ENCODE results near the gene SLC6A13.

Gene SLC6A13

DNA sequence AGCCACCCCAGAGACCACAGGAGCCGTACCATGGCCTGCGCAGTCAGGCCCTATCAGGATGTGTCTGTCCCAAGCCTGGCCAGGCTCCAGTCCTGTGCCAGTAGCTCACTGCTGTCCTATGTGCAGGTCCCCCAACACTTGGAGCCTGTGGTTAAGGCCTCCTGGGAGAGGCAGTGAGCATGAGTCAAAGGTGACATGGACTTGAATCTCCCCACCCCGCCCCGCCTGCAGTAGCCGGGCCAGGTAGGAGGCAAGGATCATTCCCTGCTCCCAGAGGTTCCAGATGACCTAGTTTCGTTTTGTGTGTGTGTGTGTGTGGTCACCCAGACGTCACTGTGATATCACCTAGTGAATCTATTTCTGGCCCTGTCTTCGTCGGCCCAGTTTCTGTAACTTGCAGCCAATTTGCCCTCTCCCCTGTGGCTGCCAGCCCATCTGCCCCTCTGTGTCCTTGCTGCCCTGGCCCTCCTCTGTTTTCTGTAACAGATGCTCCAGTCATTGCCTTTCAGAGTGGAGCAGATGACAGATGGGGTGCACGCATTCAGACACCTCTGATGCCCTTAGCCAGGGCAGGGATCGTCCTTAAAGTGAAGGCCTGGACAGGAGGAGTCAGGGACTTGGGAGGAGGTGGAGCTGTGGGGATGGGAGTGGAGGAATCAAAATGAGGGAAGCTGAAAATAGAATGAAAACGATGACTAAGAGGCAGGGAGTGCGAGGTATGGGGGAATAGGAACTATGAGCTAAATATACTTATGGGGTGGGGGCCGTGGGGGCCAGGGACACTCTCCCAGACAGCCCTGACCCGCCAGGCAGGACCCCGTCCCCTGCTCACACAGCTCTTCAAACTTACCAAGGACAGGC, 86.1 kb downstream of the SLC6A13 start:
- DNase-seq = no peak

DNA sequence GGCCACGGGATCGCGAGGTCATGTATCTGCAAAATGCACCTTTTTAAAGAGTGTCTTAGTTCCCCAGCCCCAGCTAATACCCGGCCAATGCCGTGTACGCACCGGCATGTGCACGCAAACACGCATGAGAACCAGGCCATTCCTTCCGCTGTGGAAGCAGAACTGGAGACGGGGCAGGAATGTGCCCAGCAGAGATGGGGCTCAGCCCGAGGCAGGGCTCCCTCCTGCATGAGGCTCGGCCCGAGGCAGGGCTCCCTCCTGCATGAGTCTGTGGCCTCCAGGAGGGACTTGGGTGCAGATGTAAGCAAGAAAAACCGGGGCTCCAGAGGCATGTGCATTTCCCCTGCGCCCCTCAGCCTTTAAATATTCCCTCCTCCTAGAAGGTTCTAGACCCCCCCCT, 86.9 kb downstream of the SLC6A13 start:
- DNase-seq = no peak

DNA sequence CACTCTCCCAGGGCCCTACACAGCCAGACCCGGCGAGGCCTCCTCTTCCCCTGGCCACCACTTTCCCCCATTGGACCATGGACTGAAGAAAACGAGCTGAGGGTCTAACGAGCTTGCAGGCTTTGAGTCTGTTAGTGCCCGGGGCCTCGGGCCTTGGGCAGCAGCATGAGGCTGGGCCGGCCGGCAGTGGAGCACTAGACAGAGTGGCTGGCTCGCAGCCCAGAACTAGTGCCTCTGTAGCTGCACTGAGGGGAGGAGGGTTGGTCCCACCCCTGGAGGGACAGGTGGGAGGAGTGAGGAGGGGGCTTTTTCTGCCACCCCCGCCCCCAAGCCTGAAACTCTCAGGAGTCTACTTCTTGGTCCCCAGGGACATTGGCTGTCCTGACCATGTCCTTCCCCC, 87.4 kb downstream of the SLC6A13 start:
- DNase-seq = no peak

DNA sequence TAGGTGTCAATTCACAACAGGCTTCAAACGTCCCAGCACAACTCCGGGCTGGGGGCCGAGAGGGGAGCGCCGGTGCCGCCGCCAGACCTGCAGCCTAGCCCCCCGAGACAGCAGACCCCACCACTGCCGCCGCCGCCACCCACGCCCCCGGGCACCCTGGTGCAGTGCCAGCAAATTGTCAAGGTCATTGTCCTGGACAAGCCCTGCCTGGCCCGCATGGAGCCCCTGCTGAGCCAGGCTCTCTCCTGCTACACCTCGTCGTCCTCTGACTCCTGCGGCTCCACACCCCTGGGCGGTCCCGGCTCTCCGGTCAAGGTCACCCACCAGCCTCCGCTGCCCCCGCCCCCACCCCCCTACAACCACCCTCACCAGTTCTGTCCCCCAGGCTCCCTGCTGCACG, 88.0 kb downstream of the SLC6A13 start:
- no peak for DNase-seq

DNA sequence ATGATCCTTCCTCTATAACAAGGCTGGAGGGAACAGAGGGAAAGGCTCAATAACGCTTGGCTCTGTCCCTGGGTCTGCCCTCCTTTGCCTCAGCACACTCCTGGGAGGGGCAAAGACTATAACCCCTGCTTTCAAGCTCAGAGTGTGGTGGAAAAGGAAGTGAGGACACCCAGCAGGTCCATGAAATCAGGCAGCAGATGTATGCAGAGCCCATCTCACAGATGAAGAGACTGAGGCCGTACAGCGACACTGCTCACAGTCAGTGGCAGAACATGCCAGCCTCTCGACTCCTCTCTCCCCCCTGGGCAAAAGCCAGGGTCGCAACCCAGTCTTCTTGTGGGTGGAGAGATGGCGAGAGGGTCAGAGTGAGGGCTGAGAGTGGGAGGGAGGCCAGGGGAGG, 88.5 kb downstream of the SLC6A13 start:
- no peak for DNase-seq

DNA sequence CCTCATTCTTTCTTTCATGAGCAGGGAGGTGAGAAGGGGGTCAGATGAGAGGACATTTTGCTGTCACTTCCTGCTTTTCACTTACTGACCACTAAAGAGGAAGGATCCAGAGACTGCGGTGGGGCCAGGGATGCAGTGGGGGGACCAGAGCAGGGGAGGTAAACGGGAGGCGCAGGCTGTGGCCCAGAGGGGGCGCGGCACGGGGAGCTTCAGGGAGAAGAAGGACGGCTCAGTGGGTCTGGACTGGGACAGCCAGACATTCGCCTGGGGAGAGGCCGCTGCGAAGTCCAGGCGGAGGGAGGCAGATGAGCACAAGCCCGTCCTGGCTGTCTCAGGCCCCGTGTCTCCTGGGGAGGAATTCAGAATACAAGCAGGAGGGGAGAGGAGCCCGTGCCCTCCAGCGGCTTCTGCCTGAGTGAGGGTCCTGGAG, 89.9 kb downstream of the SLC6A13 start:
- DNase-seq = no peak

DNA sequence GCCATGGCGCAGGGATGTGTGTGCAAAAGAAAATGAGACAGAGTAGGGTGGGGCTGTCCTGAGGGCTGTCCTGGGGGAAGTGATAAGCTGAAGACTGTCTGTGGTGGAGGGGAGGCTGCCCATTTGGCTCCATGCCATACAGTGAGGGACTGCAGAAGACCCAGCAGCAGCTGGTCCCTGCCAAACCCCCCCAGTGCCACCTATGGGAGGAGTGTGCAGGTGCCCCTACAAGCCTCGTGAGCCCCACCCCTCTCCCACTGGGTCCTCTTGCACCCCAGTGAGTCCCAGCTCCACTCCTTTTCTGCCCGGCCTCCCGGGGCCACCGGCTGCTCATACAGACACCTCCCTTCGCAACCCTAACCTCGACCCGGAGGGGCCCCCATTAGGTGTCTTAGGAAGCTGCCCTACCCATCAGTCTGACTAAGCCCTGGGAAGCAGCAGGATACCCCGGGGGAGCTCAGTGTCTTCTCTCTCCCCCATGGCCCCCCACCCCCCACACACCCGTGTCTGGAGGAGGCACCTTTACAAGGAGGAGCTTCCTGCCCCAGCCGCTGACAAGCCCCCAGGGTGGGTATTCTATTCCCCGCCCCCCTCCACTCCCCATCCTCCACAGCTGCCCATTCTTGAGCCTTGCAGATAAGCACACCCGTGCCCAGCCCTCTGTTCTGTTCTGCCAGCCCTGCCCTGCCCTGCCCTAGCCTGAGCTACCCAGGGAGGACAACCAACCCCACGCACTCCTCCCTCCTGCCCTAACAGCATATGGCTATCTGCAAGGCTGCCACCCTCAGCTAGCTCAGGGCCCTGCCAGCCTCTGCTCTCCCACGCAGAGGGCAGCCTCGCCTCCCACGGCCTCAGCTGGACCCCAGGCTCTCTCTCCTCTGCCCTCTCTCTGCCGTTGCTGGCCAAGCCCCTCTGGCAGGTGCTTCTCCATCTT, 90.6 kb downstream of the SLC6A13 start:
- DNase-seq = no peak

DNA sequence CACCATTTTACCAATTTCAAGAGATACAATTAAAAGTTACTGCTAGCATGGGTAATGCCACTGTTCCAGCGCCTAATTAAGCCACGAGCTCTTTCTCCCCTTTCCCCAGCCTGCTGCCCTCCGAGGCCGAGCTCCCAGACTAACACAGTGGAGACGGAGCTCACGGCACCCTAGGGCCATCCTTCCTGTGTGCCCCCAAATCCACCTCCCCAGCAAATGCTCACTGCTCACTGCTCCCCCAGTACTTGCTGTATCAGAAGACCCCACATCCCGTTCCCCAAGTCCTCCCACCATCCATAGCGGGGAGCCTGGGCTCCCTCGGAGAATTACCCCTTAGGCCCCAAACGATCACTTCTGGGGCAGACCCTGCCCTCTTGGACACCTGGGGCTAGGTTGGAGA, 91.4 kb downstream of the SLC6A13 start:
- no peak for DNase-seq
